H1 (cell line): ENCODE measurements around the gene GPX7. TPM values are rescaled to one million over a fixed set of nuclear protein-coding genes. Genes with fewer than 3 reads are reported as not detected.

Experiments
- CTCF ChIA-PET: fragments of 300-600 bp; sonication (Branson Sonifier 250); formaldehyde crosslinking; loops from one replicate; lab custom pipeline; 2021; ENCODE audit not compliant: partially characterized antibody; lab: Charles Lee
- POLR2A ChIA-PET: fragments of 300-600 bp; sonication (Branson Sonifier 250); formaldehyde crosslinking; loops from one replicate; lab custom pipeline; 2021; ENCODE audit warnings: inconsistent platforms; ENCODE audit not compliant: partially characterized antibody; lab: Charles Lee
- DNase-seq, 2 experiments: peaks; one replicate each; pipeline versions ENCODE4 v3.0.0 to v3.0.0-alpha.2; 2010 to 2022; ENCODE audit warnings: low spot score in 2 of 2, low read depth in 1 of 2, mixed read lengths in 1 of 2
- FAIRE-seq: peaks from 2 replicates; lab custom pipeline; 2011; peaks lifted over from hg19 to GRCh38; lab: Jason Lieb, UNC
- H2AFZ ChIP-seq: 2 replicates; pipeline ENCODE4 v1.8.1; 2012; ENCODE audit warnings: low read length, inconsistent platforms
- H2AK5ac ChIP-seq: 2 replicates; pipeline ENCODE4 v1.6.1; 2013; ENCODE audit warnings: low read depth, low read length
- H2BK120ac ChIP-seq: replicated peaks from 2 replicates; pipeline ENCODE3; 2013; ENCODE audit warnings: low read depth, low read length, inconsistent platforms
- H2BK12ac ChIP-seq: 2 replicates; pipeline ENCODE4 v1.6.1; 2013; ENCODE audit warnings: low read depth, low read length
- H2BK15ac ChIP-seq: 2 replicates; pipeline ENCODE4 v1.6.1; 2013; ENCODE audit warnings: low read length
- H2BK20ac ChIP-seq: 2 replicates; pipeline ENCODE4 v1.6.1; 2013; ENCODE audit warnings: low read length
- H2BK5ac ChIP-seq: 2 replicates; pipeline ENCODE4 v1.6.1; 2013; ENCODE audit warnings: low read depth, low read length
- H3K14ac ChIP-seq: 2 replicates; pipeline ENCODE4 v1.6.1; 2013; ENCODE audit warnings: inconsistent platforms; ENCODE audit not compliant: insufficient read length
- H3K18ac ChIP-seq: 2 replicates; pipeline ENCODE4 v1.6.1; 2013; ENCODE audit warnings: low read length; ENCODE audit errors: extremely low read depth
- H3K23ac ChIP-seq: 2 replicates; pipeline ENCODE4 v1.6.1; 2013; ENCODE audit warnings: inconsistent platforms; ENCODE audit not compliant: insufficient read length
- H3K23me2 ChIP-seq: 2 replicates; pipeline ENCODE4 v1.6.1; 2013; ENCODE audit warnings: low read depth, low read length
- H3K27ac ChIP-seq: 2 replicates; pipeline ENCODE4 v1.6.1; 2011; ENCODE audit warnings: low read depth, low read length, inconsistent platforms
- H3K27me3 ChIP-seq, 4 experiments: replicated peaks in 1 of 4; 1 replicate in 1 of 4; 2 replicates in 3 of 4; pipeline versions ENCODE4 v1.6.1 to v1.8.1; 2011 to 2013; ENCODE audit warnings: low read length in 3 of 4, mild to moderate bottlenecking in 3 of 4, inconsistent platforms in 2 of 4, mixed read lengths in 2 of 4, moderate library complexity in 1 of 4; ENCODE audit not compliant: control insufficient read depth in 3 of 4, insufficient read depth in 3 of 4; ENCODE audit errors: extremely low read depth in 1 of 4
- H3K36me3 ChIP-seq, 4 experiments: 2 replicates each; pipeline versions ENCODE4 v1.6.1 to v1.8.1; 2011 to 2013; ENCODE audit warnings: mild to moderate bottlenecking in 4 of 4, low read length in 3 of 4, moderate library complexity in 2 of 4, control low read depth in 1 of 4, inconsistent platforms in 1 of 4; ENCODE audit not compliant: insufficient read depth in 4 of 4, control insufficient read depth in 2 of 4
- H3K4ac ChIP-seq: replicated peaks from 2 replicates; pipeline ENCODE3; 2013; ENCODE audit warnings: low read length, low read depth, mixed read lengths, inconsistent platforms; ENCODE audit not compliant: insufficient read length
- H3K4me1 ChIP-seq, 4 experiments: replicated peaks in 1 of 4; 1 replicate in 1 of 4; 2 replicates in 3 of 4; pipeline versions ENCODE4 v1.6.1 to v1.8.1; 2011 to 2013; ENCODE audit warnings: low read length in 3 of 4, inconsistent platforms in 2 of 4, mixed read lengths in 1 of 4; ENCODE audit not compliant: insufficient read depth in 4 of 4, control insufficient read depth in 3 of 4
- H3K4me2 ChIP-seq, 2 experiments: 2 replicates each; pipeline versions ENCODE4 v1.6.1 to v1.8.1; 2011 to 2013; ENCODE audit warnings: low read depth in 2 of 2, low read length in 2 of 2, control low read depth in 1 of 2, inconsistent platforms in 1 of 2, mild to moderate bottlenecking in 1 of 2; ENCODE audit not compliant: insufficient read depth in 1 of 2
- H3K4me3 ChIP-seq, 4 experiments: fragments of 200-600, 300-600 bp in 1 of 4; sonication (generic), shearing (Covaris generic), sonication (Bioruptor Twin) in 1 of 4; 2 replicates each; pipeline versions ENCODE4 v1.5.1 to v1.8.1; 2011 to 2016; ENCODE audit warnings: low read length in 4 of 4, low read depth in 3 of 4, control low read depth in 2 of 4, inconsistent platforms in 2 of 4, mild to moderate bottlenecking in 2 of 4, mixed read lengths in 1 of 4, moderate library complexity in 1 of 4; ENCODE audit not compliant: insufficient read depth in 2 of 4; ENCODE audit errors: extremely low read depth in 1 of 4
- H3K56ac ChIP-seq: replicated peaks from 2 replicates; pipeline ENCODE3; 2013; ENCODE audit warnings: low read depth, mild to moderate bottlenecking, mixed read lengths, low read length, inconsistent platforms; ENCODE audit not compliant: insufficient read length
- H3K79me1 ChIP-seq: 2 replicates; pipeline ENCODE4 v1.6.1; 2013; ENCODE audit warnings: low read depth, low read length, control low read depth
- H3K79me2 ChIP-seq, 2 experiments: 2 replicates each; pipeline versions ENCODE4 v1.6.1 to v1.8.1; 2012 to 2013; ENCODE audit warnings: low read length in 2 of 2, mild to moderate bottlenecking in 2 of 2, inconsistent platforms in 1 of 2; ENCODE audit not compliant: insufficient read depth in 2 of 2, control insufficient read depth in 1 of 2
- H3K9ac ChIP-seq, 4 experiments: replicated peaks in 1 of 4; 1 replicate in 1 of 4; 2 replicates in 3 of 4; pipeline versions ENCODE4 v1.6.1 to v1.8.1; 2011 to 2013; ENCODE audit warnings: low read depth in 3 of 4, low read length in 3 of 4, control low read depth in 2 of 4, mild to moderate bottlenecking in 2 of 4, moderate library complexity in 2 of 4, inconsistent platforms in 1 of 4; ENCODE audit errors: extremely low read depth in 1 of 4
- H3K9me3 ChIP-seq, 2 experiments: 2 replicates each; pipeline versions ENCODE4 v1.6.1 to v1.8.1; 2012 to 2013; ENCODE audit warnings: mild to moderate bottlenecking in 2 of 2, moderate library complexity in 2 of 2, control low read depth in 1 of 2, inconsistent platforms in 1 of 2, low read depth in 1 of 2, low read length in 1 of 2, mixed read lengths in 1 of 2; ENCODE audit not compliant: insufficient read depth in 2 of 2
- H4K20me1 ChIP-seq, 2 experiments: replicated peaks in 1 of 2; 2 replicates each; pipeline versions ENCODE3 to v1.8.1; 2011 to 2013; ENCODE audit warnings: inconsistent platforms in 2 of 2, low read length in 2 of 2, mild to moderate bottlenecking in 1 of 2; ENCODE audit not compliant: insufficient read depth in 2 of 2, control insufficient read depth in 1 of 2
- H4K5ac ChIP-seq: 2 replicates; pipeline ENCODE4 v1.6.1; 2013; ENCODE audit warnings: low read length, low read depth, mixed read lengths, inconsistent platforms; ENCODE audit not compliant: insufficient read length
- H4K8ac ChIP-seq: 2 replicates; pipeline ENCODE4 v1.8.0; 2013; ENCODE audit warnings: mild to moderate bottlenecking, moderate library complexity, low read length, inconsistent platforms; ENCODE audit not compliant: insufficient read depth; ENCODE audit errors: extremely low read depth
- H4K91ac ChIP-seq: replicated peaks from 2 replicates; pipeline ENCODE3; 2013; ENCODE audit warnings: low read length, mixed read lengths, inconsistent platforms; ENCODE audit not compliant: insufficient read length
- MAX ChIP-seq: IDR thresholded peaks from 2 replicates; pipeline ENCODE4 v1.6.1; 2012; ENCODE audit warnings: inconsistent platforms
- WGBS, 2 experiments: shearing (Covaris generic) in 1 of 2; methylation state at CpG; one replicate each; pipeline versions ENCODE4 v1.1.6 to v1.1.7; 2013 to 2015; ENCODE audit warnings: low lambda C conversion rate in 2 of 2, mixed read lengths in 2 of 2, inconsistent platforms in 1 of 2, low coverage in 1 of 2, missing lambda C conversion rate in 1 of 2; ENCODE audit not compliant: insufficient replicate concordance in 2 of 2, insufficient coverage in 1 of 2, insufficient read length in 1 of 2; ENCODE audit errors: extremely low coverage in 1 of 2, missing lambda C conversion rate in 1 of 2; 5-methylcytosine and 5-hydroxymethylcytosine counted together
- polyA plus RNA-seq, 7 experiments: library from polyadenylated mRNA; depleted of rRNA in 3 of 7; stranded (reverse) in 5 of 7; unstranded in 2 of 7; fragments of >200 nt in 5 of 7; fragments of 200-250 nt in 2 of 7; gene quantifications; 1 replicate in 5 of 7; 2 replicates in 1 of 7; 4 replicates in 1 of 7; pipeline versions ENCODE4 v1.2.1 to v1.2.3, GENCODE V29; 2011 to 2013; ENCODE audit warnings: missing spikeins in 2 of 7, mixed read lengths in 2 of 7
- total RNA-seq: library from RNA; stranded (reverse); fragmentation: NEBNext Ultra II Directional; extraction: Animal tissue kit (Norgen Biotek cat#: 25700); gene quantifications from 2 replicates; pipeline ENCODE4 v1.2.1, GENCODE V29; 2021

The GPX7 gene
- total and polyA plus RNA-seq, 2 of the 8 experiments (the other 6 are each of a cell fraction or from before 2014, with no cell fraction given) = 13.0 to 37.5 TPM

GRCh38 chr1:52556641-52557360 lies 45.4 kb upstream of the GPX7 start:
- H2AFZ ChIP-seq = no peak overlapping the region
- H2BK120ac ChIP-seq = no peak overlapping the region
- no peak overlapping the region for H3K23ac ChIP-seq
- ChIA-PET CTCF (interaction anchor here (1.0 to 1.2 kb wide), 2 partner anchors 11 to 129 kb away, joined by 3 to 4 read pairs; no protein-coding TSS in a partner anchor), POLR2A (interaction anchor here (1.0 to 1.5 kb wide), 3 partner anchors 45 to 157 kb away, joined by 3 to 4 read pairs (median 3); partner anchors contain the start of genes ORC1 and PRPF38A)
- peaks cover 0 to 2% of the 10 kb centered on the region in 2 experiments for H4K20me1 ChIP-seq
- H2BK15ac ChIP-seq = no peak overlapping the region
- no peaks in the 10 kb centered on the region for H3K36me3 ChIP-seq
- peaks cover 3 to 7% of the 10 kb centered on the region in 2 experiments; a peak in 3 of 4 replicates for H3K79me2 ChIP-seq
- H2AK5ac ChIP-seq = no peak overlapping the region
- WGBS, 2 experiments = 88% methylated on average over 4 of the region's 4 CpGs; no CpG with 5 or more reads in 1 of the 2 experiments
- no peak overlapping the region for H3K18ac ChIP-seq
- H3K27ac ChIP-seq = no peak overlapping the region
- no peaks in the 10 kb centered on the region; the same call in 1 of the 2 replicates for H3K79me1 ChIP-seq
- H3K4me2 ChIP-seq = no peak overlapping the region
- no peaks in the 10 kb centered on the region for H3K9me3 ChIP-seq
- no peak for FAIRE-seq
- no peak overlapping the region for H3K9ac ChIP-seq
- H2BK5ac ChIP-seq = no peak overlapping the region
- H4K5ac ChIP-seq = no peak overlapping the region
- no peak overlapping the region for H3K4me3 ChIP-seq
- no peak overlapping the region for H3K4ac ChIP-seq
- peaks cover 3 to 10% (median 7%) of the 10 kb centered on the region in 4 experiments; a peak in 5 of 7 replicates for H3K4me1 ChIP-seq
- no peak overlapping the region for H4K8ac ChIP-seq
- TF ChIP-seq MAX = no peak
- TF ChIP-seq, all 59 proteins: peak for 0
- H4K91ac ChIP-seq = no peak overlapping the region
- no peak overlapping the region for H2BK20ac ChIP-seq
- no peak overlapping the region for H2BK12ac ChIP-seq
- no peak for DNase-seq
- H3K56ac ChIP-seq = no peak overlapping the region
- H3K27me3 ChIP-seq = no peaks in the 10 kb centered on the region
- no peak overlapping the region for H3K14ac ChIP-seq
- H3K23me2 ChIP-seq = peaks cover 14% of the 10 kb centered on the region
